GM19023 (cell line): ENCODE data around the gene SLC12A8.
A peak's percentile ranks its signal among the peaks of the same experiment; 100 is the strongest.
"Not testable (repeated sequence)": the region's sequence is repeated elsewhere in the genome, so short reads cannot be mapped to it uniquely, and the experiment has no call there.

ENCODE experiments used
- ATAC-seq: cut with Tn5 transposase; IDR thresholded peaks from one replicate; pipeline ENCODE4 v1.9.1; 2021; ENCODE audit warnings: mild to moderate bottlenecking, moderate library complexity; ENCODE audit not compliant: unreplicated experiment

SLC12A8 gene

DNA sequence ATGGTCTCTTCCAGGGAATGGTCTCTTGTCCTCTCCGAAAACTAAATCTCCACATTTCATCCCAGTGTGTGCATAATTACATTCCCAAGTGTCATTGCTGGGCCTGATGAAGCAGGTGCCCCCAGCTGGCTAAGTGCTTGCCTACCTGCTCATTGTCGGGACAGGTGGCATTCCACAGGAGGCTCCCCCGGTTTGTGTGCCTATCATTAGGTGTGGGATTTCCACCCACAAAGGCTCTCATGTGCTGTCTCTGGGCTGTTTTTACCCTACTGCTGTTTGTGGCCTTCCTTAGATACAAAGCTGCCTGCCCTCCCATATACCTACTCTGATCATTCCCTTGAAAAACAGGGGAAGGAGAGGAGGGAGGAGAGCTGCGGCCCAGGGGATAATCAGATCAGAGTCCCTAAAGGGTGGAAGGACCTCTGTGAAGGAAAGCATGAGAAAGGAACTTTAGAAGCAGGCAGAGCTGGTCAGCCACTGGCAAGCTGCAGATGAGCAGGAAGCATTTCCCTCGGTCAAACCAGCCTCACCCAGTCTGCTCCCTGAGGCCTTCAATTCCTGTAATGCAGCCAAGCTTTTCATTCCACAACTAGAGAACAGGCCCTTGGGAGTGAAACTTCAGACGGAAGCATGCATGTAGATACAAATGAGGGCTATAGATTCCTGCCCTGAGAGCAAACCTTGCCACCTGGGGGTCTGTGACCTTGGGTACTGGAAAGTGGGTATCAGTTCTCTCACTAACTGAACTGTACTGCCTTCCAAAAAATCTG is 96.1 kb downstream of the SLC12A8 start:
- ATAC-seq, result no peak

DNA sequence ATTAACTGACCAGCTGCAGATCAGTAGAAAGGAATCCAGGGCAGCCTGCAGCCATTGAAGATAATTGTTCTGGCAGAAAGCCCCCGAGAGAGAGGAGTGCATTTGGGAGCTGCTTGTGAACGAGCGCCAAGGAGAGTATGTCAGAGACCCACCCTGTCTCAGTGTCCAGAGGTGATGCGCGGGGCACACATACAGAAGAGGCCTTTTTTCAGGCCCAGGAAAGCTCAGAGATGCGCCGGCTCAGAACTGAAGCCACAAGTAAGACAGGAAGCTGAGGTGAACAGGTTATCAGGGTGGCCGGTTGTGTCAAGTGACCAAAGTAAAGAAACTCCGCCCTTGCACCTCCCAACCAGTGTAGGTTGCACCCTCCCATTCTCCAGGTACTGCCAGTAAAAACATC is 96.9 kb downstream of the SLC12A8 start:
- no peak for ATAC-seq

DNA sequence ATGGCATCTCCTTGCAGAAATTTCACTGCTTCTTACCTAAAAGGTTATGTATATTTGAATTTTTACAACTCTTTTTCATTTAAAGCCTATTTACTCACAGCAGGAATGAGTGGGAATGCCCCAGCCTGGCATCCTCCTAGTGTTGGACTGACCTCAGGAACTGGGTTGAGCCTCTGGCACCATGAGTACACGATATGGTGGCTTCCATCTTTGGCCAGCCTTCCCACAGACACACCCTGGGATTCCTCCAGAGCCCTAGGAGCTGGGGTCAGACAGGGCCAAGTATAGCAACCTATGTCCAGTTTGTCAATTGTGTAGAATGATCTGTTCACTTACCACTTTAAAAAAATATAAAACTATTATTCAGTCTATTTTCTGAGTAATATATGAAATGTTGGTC is 99.6 kb downstream of the SLC12A8 start:
- ATAC-seq, result no peak

DNA sequence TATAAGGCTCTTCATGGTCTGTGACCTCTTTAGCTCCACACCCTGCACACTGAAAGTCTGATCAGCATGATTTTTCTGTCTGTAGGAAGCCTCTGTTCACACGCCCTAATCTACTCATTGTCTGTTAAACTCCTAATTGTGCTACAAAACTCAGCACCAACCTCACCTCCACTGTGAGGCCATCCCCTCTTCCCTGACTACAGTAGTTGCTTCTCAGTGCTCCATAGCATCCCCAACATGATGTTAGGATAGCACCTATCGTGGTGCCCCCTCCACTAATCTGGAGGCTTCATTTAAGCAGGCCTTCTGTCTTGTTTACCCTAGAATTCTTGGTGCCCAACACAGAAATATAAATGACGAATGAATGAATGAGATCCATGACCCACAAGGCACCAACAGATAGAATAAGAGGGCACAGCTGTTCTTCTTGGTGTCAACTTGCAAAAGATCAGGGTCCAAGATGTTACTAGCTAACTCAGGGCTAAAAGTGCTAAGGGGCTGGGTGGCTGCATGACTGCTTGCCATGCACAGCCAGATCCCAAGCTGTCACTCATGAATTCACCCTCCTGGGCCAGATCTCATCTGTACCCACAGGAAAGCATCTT is 101.6 kb downstream of the SLC12A8 start:
- no peak for ATAC-seq

DNA sequence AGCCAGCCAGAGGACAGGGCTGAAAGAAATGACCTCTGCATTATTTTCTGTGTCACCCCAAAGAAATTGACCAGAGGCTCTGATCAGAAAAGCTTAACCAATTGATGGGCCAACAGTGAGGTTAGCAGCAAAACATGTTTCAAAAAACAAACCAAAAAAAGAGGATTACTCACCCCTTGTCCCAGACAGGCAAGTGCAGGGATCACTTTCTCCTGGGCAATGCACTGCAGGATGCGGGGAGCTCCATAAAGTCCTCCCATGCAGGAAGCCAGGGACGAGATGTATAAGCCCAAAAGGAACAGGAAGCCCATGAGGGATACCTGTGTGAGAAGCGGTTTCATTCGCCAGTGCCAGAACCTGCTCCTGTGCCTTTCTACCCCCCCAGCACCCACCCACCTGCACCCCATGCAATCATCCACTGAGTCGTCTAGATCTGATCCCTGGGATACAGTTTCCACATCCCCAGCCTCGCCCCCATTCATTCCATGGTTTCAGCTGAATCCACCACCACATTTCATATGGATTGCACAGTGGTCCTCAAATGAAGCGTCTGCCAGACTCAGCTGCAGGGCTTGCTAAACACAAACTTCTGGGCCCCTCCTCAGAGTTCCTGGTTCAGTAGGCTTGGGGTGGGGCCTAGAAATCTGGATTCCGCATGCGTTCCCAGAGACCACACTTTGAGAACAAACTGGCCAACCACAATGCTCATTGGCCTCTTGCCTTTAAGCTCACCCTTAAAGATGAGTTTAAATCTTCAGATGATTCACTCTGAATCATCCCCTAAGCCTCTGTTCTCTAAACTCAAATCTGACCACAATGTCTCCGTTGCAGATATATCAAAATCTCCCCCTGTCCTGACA is 102.3 kb downstream of the SLC12A8 start:
- ATAC-seq, result no peak

DNA sequence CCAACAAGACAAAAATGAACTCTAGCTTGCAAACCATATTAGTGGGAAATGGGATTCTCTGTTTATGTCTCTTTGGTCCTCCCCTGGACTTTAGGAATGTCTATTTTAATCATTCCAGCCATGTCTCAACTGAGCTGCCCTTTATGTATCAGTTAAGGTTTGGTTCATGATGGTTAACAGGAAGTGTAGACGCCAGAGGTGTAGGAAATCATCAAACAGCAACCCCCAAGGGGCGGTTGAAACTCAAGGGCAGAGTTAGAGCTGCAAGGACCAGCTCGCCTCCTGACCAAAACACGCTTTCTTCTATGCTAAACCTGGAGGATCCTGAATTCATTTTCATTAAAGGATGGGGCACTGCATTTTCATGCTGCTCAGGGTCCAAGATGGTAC is 103.0 kb downstream of the SLC12A8 start:
- no peak for ATAC-seq

DNA sequence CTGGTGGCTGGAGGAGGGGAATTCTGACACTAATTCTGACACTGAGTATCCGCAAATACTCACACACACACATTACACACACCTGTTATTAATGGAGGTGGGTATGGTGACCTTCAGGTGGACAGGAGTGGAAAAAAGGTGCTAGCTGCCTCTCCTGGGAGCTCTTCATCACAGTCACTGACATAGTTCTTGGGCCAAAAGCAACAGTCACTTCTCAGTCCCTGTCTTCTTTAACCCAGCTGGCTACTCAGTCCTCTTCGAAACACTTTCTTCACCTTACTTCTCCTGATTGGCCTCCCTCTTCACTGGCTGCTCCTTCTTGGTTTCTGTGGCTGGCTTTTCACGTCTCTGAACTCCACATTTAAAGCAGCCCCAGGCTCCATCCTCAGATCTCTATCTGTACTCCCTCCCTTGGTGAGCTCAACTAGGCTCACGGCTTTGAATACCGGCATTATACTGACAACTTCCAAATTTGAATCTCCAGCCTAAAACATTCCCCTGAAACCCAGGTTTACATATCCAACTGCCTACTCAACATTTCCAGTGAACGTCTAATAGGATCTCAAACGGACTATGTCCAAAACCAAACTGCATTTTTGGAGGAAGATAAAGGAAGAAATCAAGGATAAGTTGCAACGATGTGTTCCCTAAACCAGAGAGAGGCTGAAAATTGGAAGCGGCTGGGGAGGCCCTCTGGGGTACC is 103.6 kb downstream of the SLC12A8 start:
- peak; percentile 16 for ATAC-seq

DNA sequence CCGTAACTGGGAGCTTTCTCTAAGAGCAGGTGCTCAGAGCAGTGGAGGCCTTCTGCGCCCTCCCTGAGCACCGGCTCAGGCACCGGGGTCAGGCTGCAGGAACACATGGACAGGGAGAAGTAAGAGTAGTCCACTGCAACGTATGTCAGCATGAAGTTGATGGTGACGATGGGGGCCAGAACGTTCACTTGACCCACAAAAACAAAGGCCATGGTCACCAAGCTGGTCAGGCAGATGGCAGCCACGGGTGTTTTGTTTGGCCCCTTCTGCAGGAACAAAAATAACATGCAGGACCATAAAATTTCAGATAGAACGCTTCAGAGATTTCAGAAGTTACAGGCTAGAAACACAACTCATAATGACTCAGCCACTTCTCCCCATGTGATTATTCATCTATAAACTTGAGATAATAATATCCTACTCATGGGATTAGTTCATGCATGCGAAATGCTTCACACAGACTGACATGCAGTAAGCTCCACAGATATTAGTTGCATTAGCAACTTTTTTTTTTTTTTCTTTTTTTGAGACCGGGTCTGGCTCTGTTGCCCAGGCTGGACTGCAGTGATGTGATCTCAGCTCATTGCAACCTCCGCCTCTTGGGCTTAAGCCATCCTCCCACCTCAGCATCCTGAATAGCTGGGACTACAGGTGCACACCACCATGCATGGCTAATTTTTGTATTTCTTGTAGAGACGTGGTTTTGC is 104.5 kb downstream of the SLC12A8 start:
- peak; percentile 37 for ATAC-seq

DNA sequence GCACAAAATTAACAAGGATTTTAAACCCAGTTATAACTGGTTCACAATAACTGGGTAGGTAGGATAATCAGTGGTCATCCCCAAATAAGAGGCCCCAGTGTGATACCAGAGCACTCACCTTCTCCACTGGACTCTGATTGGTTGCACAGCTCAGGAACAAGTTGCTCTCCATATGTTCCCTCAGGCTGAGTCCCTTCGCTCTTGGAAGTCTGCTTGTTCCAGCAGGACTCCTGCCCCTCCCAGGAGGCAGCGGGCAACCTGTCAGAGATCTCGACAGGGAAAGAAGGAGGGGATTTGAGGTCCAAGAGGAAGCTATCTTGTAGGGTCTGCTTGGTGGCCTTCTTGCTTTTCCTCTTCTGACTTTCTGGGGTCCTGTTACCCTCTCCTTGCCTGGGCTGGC is 105.2 kb downstream of the SLC12A8 start:
- no peak for ATAC-seq

DNA sequence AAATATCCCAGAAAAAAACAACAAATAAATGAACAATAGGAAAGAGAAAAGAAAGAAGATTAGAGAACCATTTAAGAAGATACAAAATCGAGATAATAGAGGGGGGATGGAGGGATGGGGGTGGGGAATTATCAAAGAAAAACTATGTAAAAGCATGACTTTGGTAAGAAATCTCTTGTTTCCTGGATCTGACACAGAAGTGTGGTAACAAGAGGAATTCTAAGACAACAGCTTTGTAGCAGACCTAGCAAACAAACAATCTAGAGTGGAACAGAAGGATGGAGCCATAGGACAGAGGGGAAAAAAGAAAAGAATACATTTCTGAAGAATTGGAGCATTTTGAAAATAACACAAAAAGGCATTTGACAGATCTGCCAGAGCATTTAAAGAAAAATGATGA is 107.4 kb downstream of the SLC12A8 start:
- no peak for ATAC-seq

DNA sequence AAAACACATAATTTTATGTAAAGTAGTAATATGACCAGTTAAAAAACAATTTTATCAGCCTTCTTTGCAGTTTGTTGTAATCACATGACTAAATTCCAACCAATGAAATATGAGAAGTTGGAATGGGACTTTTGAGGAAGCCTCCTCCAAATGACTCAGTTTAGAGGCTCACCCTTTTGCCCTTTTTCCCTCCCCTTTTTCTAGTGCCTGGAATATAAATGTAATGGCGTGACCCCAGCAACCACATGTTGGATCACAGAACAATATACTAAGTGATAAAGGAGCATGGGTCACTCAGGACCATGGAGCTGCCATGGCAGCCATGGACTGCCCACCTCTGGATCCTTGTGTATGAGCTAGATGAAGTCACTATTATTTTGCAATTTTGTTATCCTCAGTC is 107.9 kb downstream of the SLC12A8 start:
- ATAC-seq, result no peak

DNA sequence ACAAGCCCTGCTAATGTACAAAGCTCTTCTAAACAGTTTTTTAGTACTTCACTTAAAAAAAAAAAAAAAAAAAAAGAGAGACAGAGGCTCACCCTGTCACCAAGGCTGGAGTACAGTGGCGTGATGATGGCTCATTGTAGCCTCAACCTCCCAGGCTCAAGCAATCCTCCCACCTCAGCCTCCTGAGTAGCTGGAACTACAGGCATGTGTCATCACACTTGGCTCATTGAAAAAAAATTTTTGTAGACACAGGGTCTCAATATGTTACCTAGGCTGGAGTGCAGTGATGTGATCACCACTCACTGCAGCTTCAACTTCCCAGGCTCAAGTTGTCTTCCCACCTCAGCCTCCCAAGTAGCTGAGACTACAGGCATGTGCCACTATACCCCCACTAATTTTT is 109.1 kb downstream of the SLC12A8 start:
- no peak for ATAC-seq

DNA sequence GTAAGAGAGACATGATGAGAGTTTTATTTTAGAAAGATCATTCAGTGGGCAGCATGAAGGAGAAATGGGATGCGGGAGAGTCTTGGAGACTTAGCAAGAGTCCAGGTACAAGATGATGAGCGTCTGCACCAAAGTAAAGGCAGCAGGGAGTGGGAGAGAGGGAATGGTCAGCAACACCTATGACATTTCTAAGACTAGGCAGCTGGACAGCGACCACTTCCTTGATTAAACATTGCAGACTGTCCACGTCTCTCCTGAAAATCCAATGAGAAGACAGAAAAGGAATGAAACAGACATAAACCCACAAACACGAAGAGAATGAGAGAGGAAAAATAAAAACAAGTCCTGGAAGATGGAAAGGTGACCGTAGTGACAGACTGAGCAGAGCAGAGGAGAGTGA is 110.1 kb downstream of the SLC12A8 start:
- no peak for ATAC-seq

DNA sequence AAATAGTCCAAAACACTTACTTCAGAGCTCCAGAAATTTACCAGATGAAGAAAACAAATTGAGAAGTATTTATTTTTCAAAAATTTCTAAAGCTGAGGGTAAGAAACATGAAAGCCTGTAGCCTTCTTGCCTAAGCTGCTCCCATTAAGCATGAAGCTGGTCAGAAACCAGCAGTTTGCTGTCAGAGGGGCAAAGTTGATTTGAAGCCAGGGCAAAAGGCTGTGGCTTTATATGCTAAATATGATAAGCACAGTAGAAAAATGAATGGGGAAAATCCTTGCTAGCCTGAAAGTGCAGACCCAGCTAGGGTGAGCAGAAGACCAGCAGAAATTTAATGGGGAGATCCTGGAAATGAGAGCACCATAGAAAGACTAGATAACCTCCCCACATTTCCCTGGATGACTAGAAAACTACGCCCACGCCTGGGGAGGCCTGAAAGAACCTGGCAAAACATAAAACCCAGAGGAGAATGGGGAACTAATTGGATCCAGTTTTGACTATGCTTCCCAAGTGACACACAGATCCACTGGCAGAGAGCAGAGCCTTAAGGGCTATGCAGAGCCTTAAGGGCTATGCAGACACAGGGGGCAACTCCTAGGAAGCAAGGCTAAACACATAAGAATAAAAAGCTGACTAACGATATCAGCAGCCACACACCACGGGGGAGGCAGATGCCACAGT is 113.8 kb downstream of the SLC12A8 start:
- ATAC-seq, result no peak

DNA sequence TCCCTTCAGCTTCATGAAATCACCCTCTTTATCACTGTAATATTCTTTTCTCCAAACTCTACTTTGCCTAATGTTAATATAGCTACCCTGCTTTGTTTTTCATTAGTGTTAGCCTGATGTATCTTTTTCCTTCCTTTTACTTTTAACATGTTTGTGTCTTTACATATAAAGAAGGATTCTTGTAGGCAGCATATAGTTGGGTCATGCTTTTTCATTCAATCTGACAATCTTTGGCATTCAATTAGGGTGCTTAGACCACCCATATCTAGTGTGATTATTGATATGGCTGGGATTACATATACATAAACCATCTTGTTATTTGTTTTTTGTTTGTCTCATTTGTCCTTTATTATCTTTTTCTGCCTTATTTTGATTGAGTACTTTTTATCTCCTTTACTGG is 121.9 kb downstream of the SLC12A8 start:
- no peak for ATAC-seq

DNA sequence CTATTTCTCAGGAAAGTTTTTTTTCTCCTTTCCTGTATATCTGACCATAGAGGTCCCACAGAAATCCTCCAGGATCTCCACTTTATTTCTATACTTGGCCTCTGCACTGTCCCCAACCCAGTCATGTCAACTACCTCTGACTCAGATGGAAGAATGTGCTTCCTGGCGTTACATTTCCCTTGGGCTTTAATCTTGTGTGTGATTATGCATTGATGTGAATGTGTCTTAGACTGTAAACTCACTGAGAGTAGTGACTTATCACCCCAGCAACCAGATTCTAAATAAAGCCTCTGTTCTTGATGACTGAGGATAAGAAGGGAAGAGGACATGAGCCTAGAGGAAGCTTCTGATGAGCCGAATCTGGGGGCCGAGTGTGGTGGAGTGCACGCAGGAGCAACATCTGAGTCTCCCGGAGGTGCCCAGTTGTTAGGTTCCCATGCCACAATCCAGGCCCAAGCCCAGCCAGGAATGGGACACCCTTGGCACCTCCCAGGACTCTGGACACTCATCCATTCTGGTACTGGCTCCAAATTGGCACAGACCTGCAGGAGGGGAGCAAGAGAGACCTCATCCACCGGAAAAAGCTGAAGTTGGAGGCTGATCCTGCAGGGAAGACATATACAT is 124.7 kb downstream of the SLC12A8 start:
- no peak for ATAC-seq

DNA sequence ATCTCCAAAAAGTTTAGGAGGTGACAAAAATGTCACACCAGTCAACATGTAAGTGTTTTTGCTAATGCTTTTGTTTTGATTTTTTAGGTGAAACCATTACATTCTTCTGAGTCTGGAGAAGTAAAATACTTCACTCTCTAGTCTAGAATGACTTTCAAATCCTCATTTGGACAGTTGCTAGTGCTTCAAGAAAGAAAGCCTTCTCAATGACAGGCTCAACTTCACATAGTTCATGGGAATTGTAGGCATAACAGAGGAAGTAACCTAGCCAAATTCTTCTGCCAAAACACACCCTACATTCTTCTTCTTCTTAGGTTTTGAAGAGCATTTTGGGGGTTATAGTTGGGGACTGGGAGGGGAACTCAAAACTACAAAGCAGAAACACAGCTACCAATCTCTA is 127.4 kb downstream of the SLC12A8 start:
- no peak for ATAC-seq

DNA sequence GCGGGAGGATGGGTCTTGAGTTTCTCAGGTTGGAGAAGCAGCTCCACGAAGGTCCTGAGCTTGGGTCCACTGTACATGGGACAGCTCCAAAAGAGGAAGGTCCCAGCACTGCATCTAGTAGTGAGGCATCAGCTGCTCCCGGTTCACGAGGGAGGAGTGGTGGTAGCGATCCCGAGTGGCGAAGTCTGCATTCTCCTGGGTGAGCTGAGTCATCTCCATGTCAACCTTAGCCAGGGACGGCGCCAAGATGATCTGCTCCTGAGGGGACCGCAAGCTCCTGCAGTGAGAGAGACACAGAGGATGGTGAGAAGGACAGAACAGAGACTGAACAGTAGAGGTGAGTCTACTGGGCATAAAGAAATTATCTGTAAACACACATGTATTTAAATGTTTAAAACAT is 128.8 kb downstream of the SLC12A8 start:
- ATAC-seq, result no peak

DNA sequence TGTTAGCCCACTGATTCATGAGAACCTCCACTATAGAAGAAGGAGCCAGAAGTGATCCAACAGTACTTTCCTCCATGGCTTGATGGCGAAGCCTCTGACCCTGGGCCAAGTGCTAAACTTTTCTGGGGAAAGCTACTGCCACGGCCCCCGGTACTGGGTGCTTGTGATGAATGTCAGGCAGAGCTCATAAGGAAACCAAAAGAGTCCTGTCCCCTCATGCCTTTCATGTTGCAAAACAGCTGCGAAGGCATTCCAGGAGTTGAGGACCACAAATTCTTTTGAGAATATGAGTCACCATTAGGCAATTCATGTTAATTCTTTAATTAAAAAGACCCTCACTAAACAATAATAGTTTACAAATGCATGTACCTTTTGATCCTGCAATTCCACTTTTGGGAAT is 130.2 kb downstream of the SLC12A8 start:
- ATAC-seq, result not testable (repeated sequence)

DNA sequence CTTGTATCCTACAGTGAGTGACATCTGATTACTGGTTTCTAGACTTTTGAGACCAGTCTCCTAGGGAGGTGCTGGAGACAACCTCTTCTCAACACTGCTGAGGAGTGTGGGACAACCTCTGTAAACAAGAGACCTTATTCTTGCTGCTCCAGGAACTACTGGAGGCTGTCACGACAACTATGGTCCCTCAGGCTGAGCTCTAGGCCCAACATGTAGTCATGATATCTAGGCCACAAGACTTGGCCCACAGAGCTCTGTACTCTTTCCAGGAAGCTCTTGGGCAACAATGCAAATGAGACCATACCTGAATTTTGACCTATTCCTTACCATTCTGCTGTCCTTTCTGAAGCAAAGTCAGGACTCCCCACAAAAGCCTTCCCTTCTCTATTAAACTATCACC is 132.5 kb downstream of the SLC12A8 start:
- ATAC-seq, result no peak
